Measurements from ENCODE around the gene PTPRN2.

PTPRN2 gene

GRCh38 chr7:158016180-158017097, 571.2 kb downstream of the PTPRN2 start:
- DNase-seq, result no peak

GRCh38 chr7:158015403-158016179, 572.0 kb downstream of the PTPRN2 start:
- DNase-seq, result no peak

- no peak for DNase-seq
These were observed 572.6 kb downstream of the PTPRN2 start for GRCh38 chr7:158014976-158015375.

- no peak for DNase-seq
These were observed 574.4 kb downstream of the PTPRN2 start for GRCh38 chr7:158013085-158013668.

GRCh38 chr7:158011941-158012340, 575.7 kb downstream of the PTPRN2 start:
- DNase-seq, result no peak

GRCh38 chr7:158010961-158011693, 576.5 kb downstream of the PTPRN2 start:
- DNase-seq, result no peak

GRCh38 chr7:158009886-158010285, 577.7 kb downstream of the PTPRN2 start:
- no peak for DNase-seq

- DNase-seq, result no peak
These were observed 579.4 kb downstream of the PTPRN2 start for GRCh38 chr7:158008267-158008666.

- DNase-seq, result no peak
These were observed 579.8 kb downstream of the PTPRN2 start for GRCh38 chr7:158007697-158008257.

- DNase-seq, result no peak
These were observed 580.6 kb downstream of the PTPRN2 start for GRCh38 chr7:158006841-158007696.

GRCh38 chr7:158005531-158005930, 582.1 kb downstream of the PTPRN2 start:
- DNase-seq, result no peak

- DNase-seq, result no peak
These were observed 583.5 kb downstream of the PTPRN2 start for GRCh38 chr7:158004123-158004490.

- DNase-seq, result no peak
These were observed 584.0 kb downstream of the PTPRN2 start for GRCh38 chr7:158003441-158004122.

- no peak for DNase-seq
These were observed 585.0 kb downstream of the PTPRN2 start for GRCh38 chr7:158002486-158003080.

GRCh38 chr7:158001621-158002320, 585.9 kb downstream of the PTPRN2 start:
- no peak for DNase-seq

GRCh38 chr7:158001003-158001402, 586.6 kb downstream of the PTPRN2 start:
- DNase-seq, result no peak

- no peak for DNase-seq
These were observed 587.5 kb downstream of the PTPRN2 start for GRCh38 chr7:158000160-158000559.

- no peak for DNase-seq
These were observed 588.6 kb downstream of the PTPRN2 start for GRCh38 chr7:157998884-157999552.

- no peak for DNase-seq
These were observed 590.2 kb downstream of the PTPRN2 start for GRCh38 chr7:157997471-157997870.
